ENCODE data around the gene TMEM114.

The TMEM114 gene

DNA sequence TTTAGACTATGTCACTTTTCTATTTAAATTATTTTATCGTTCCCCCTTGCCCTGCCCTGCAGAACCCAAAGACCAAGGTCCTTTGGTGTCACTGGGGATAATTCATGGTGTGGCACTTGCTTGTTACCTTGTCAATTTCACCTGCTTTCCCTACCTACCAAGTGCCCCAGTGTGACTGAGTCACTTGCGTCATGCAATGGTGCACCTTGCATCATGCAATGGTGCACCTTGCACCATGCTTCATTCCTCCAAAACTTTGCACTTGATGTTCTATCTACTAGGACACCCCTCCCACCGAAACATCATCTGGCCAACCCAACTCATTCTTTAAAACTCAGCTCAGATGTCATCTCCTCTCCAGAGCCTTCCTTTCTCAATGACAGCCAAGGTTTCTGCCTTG lies 47.1 kb downstream of the TMEM114 start:
- ChIA-PET CTCF (no interaction called here), POLR2A (no interaction called here)
- no peak for TF ChIP-seq ZNF384 (IDR thresholded peaks at IDR 0.05)
- TF ChIP-seq CTBP1 (IDR thresholded peaks at IDR 0.05; ENCODE audit: borderline replicate concordance), result no peak
- no peak for TF ChIP-seq FOXA1 (IDR thresholded peaks at IDR 0.05)
- no peak for TF ChIP-seq FOXM1 (IDR thresholded peaks at IDR 0.05; ENCODE audit: borderline replicate concordance)
- TF ChIP-seq SUZ12 (IDR thresholded peaks at IDR 0.05), result no peak
- no peak for TF ChIP-seq NFRKB (IDR thresholded peaks at IDR 0.05)
- DNase-seq (ENCODE audit: extremely low spot score), result no peak

DNA sequence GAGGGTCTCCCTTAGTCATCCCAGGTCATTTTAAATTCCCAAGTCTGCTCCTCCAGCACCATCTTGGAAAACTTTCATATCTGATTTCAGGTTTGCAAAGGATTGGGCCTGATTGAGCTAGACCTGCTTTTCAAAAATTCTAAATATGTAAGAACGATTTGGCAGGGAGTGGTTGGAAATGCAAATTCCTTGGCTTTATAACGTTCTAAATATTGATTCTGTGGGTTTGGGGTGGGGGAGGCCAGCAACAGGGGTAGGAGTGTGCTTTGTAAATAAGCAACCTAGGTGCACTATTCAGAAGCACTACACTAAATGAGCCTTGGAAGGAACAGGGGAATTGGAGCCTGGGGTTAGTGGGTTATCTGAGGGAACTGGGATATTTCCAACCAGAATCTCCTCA lies 47.9 kb downstream of the TMEM114 start:
- no peak for TF ChIP-seq ELF4 (IDR thresholded peaks at IDR 0.05)
- TF ChIP-seq LEF1 (IDR thresholded peaks at IDR 0.05; ENCODE audit: borderline replicate concordance), result no peak
- no peak for TF ChIP-seq FOXA1 (IDR thresholded peaks at IDR 0.05)
- no peak for TF ChIP-seq CTBP1 (IDR thresholded peaks at IDR 0.05; ENCODE audit: borderline replicate concordance)
- no peak for TF ChIP-seq SP1 (IDR thresholded peaks at IDR 0.05)

DNA sequence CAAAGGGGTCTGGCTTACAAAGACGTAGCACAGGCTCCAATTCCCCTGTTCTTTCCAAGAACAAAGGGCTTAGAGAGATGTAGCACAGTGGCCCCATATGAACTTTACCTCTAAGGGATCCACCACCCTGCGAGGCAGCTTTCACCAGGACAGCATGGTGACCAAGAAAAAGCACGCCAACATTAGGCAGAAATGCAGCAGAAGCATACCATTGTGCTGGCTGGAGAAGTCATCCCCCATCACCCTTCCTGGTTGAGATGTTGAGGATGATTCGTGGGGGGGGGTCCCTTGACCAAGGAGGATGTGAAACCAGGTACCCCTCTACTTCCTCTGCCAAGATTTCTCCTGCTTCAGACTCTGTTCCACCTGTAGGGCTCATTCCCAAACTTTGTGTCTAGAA lies 48.4 kb downstream of the TMEM114 start:
- no peak for DNase-seq (ENCODE audit: extremely low spot score)
- ChIA-PET CTCF (no interaction called here), POLR2A (no interaction called here)
- TF ChIP-seq ELF4 (IDR thresholded peaks at IDR 0.05) (no peak), LEF1 (IDR thresholded peaks at IDR 0.05; ENCODE audit: borderline replicate concordance) (no peak), SUZ12 (IDR thresholded peaks at IDR 0.05) (no peak), NFRKB (IDR thresholded peaks at IDR 0.05) (no peak), FOXA1 (IDR thresholded peaks at IDR 0.05) (no peak), SP1 (IDR thresholded peaks at IDR 0.05) (no peak), L3MBTL2 (conservative IDR thresholded peaks at IDR 0.05) (no peak), ZNF384 (IDR thresholded peaks at IDR 0.05) (no peak), BHLHE40 (IDR thresholded peaks at IDR 0.05; ENCODE audit: borderline replicate concordance) (no peak), CTBP1 (IDR thresholded peaks at IDR 0.05; ENCODE audit: borderline replicate concordance) (no peak), ARNT (IDR thresholded peaks at IDR 0.05) (no peak), FOXK2 (IDR thresholded peaks at IDR 0.05) (no peak), FOXM1 (IDR thresholded peaks at IDR 0.05; ENCODE audit: borderline replicate concordance) (no peak), TARDBP (IDR thresholded peaks at IDR 0.05) (no peak)
- TF ChIP-seq, protein P1, sequence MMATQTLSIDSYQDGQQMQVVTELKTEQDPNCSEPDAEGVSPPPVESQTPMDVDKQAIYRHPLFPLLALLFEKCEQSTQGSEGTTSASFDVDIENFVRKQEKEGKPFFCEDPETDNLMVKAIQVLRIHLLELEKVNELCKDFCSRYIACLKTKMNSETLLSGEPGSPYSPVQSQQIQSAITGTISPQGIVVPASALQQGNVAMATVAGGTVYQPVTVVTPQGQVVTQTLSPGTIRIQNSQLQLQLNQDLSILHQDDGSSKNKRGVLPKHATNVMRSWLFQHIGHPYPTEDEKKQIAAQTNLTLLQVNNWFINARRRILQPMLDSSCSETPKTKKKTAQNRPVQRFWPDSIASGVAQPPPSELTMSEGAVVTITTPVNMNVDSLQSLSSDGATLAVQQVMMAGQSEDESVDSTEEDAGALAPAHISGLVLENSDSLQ (IDR thresholded peaks at IDR 0.05), result no peak

More for the DNA sequence above, 47.9 kb downstream of the TMEM114 start:
- DNase-seq (ENCODE audit: extremely low spot score), result no peak
- POLR2A ChIA-PET, result no interaction called here
- CTCF ChIA-PET, result no interaction called here

DNA sequence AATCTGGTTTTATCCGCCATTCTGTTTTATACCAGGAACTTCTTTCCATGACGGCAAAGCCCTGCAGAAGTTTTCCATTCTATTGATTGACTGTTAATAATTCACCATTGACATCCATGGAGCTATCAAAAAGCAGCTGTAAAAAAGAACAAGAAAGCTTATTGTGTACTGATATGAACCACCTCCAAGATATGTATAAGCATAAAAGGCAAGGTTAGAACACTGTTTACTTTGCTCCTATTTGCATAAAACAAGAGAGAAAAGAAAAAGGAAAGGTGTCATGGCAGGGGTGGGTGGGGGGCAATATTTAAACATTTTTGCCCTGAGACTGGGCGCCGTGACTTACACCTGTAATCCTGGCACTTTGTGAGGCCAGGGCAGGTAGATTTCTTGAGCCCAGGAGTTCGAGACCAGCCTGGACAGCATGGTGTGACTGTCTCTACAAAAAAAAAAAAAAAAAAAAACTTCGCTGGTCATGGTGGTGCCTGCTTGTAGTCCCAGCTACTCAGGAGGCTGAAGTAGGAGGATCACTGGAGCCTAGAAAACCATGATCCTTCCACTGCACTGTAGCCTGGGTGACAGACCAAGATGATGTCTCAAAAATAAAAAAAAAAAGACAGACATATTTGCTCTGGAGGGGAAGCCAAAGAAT lies 52.5 kb downstream of the TMEM114 start:
- ChIA-PET CTCF (no interaction called here), POLR2A (no interaction called here)
- no peak for DNase-seq (ENCODE audit: extremely low spot score)
- TF ChIP-seq ARNT (IDR thresholded peaks at IDR 0.05) (no peak), HDGF (IDR thresholded peaks at IDR 0.05; ENCODE audit: borderline replicate concordance) (no peak), SUZ12 (IDR thresholded peaks at IDR 0.05) (no peak), SP1 (IDR thresholded peaks at IDR 0.05) (no peak), FOXM1 (IDR thresholded peaks at IDR 0.05; ENCODE audit: borderline replicate concordance) (no peak), BHLHE40 (IDR thresholded peaks at IDR 0.05; ENCODE audit: borderline replicate concordance) (no peak), LEF1 (IDR thresholded peaks at IDR 0.05; ENCODE audit: borderline replicate concordance) (no peak), TARDBP (IDR thresholded peaks at IDR 0.05) (no peak), FOXK2 (IDR thresholded peaks at IDR 0.05) (no peak), ELF4 (IDR thresholded peaks at IDR 0.05) (no peak), L3MBTL2 (conservative IDR thresholded peaks at IDR 0.05) (no peak), ZNF384 (IDR thresholded peaks at IDR 0.05) (no peak), FOXA1 (IDR thresholded peaks at IDR 0.05) (no peak), CTBP1 (IDR thresholded peaks at IDR 0.05; ENCODE audit: borderline replicate concordance) (no peak), NFRKB (IDR thresholded peaks at IDR 0.05) (no peak)
- TF ChIP-seq, protein P1 (IDR thresholded peaks at IDR 0.05), result no peak

DNA sequence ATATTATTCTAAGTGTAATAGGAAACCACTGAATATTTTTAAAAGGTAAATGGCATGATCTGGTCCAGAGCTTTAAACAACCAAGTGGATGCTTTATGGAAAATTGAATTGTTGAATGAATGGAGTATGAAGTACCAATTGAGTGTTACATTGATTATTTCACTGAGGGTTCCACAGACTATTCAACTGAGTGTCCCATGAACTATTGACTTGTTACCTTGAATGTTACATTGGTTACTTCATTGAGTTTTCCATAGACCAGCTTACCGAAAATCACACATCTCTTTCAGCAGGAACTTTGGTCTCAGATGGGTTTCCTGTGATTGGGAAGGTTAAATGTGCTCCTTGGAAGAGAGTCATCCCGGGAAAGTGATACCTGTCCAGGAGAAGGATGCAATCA lies 56.8 kb downstream of the TMEM114 start:
- DNase-seq (ENCODE audit: extremely low spot score), result no peak
- ChIA-PET CTCF (no interaction called here), POLR2A (no interaction called here)
- TF ChIP-seq BHLHE40 (IDR thresholded peaks at IDR 0.05; ENCODE audit: borderline replicate concordance) (no peak), HDGF (IDR thresholded peaks at IDR 0.05; ENCODE audit: borderline replicate concordance) (no peak), LEF1 (IDR thresholded peaks at IDR 0.05; ENCODE audit: borderline replicate concordance) (no peak), FOXA1 (IDR thresholded peaks at IDR 0.05) (no peak), ELF4 (IDR thresholded peaks at IDR 0.05) (no peak), NFRKB (IDR thresholded peaks at IDR 0.05) (no peak), L3MBTL2 (conservative IDR thresholded peaks at IDR 0.05) (no peak), CTBP1 (IDR thresholded peaks at IDR 0.05; ENCODE audit: borderline replicate concordance) (no peak), ARNT (IDR thresholded peaks at IDR 0.05) (no peak), FOXK2 (IDR thresholded peaks at IDR 0.05) (no peak), SUZ12 (IDR thresholded peaks at IDR 0.05) (no peak), FOXM1 (IDR thresholded peaks at IDR 0.05; ENCODE audit: borderline replicate concordance) (no peak), ZNF384 (IDR thresholded peaks at IDR 0.05) (no peak), TARDBP (IDR thresholded peaks at IDR 0.05) (no peak)
- TF ChIP-seq, protein P1 (IDR thresholded peaks at IDR 0.05), result no peak

DNA sequence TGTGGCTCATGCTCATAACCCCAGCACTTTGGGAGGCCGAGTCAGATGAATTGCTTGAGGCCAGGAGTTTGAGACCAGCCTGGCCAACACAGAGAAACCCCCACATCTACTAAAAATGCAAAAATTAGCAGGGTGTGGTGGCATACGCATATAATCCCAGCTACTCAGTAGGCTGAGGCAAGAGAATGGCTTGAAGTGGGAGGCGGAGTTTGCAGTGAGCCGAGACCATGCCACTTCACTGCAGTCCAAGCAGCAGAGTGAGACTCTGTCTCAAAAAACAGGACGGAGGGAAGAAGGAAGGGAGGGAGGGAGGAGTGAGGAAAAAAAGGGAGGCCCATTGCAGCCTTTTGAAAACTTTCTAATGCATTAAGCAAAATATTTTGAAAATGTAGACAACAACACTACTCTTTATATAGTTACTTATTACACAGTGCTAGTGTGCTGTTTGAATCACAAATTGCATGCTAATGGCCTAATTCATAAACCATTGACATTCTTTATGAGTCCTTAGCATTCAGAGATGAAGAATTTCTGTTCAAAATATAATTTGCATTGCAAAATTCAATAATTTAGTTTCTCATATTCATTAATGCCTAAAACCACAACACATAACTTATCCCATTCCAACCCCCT lies 59.4 kb downstream of the TMEM114 start:
- no peak for DNase-seq (ENCODE audit: extremely low spot score)
- POLR2A ChIA-PET, result no interaction called here
- CTCF ChIA-PET, result no interaction called here
- TF ChIP-seq FOXM1 (IDR thresholded peaks at IDR 0.05; ENCODE audit: borderline replicate concordance) (no peak), SUZ12 (IDR thresholded peaks at IDR 0.05) (no peak)

Measured in HEK293T (cell line).